Renal cortex interstitium (tissue), 11 donors: ENCODE data around the gene BPI. TPM values are rescaled to one million over a fixed set of nuclear protein-coding genes. Genes with fewer than 3 reads are reported as not detected.

Source experiments
- DNase-seq, 11 donors: peaks; one replicate each; pipeline ENCODE4 v3.0.0-alpha.2; 2013; ENCODE audit warnings: low read depth in 9 of 11, low spot score in 4 of 11; ENCODE audit errors: extremely low read depth in 1 of 11
- polyA plus RNA-seq, 3 donors: library from polyadenylated mRNA; unstranded; fragments of 120-200 nt; gene quantifications; one replicate each; pipeline ENCODE4 v1.2.1, GENCODE V29; 2013; ENCODE audit not compliant: insufficient read length in 3 of 3

The BPI gene
- polyA plus RNA-seq, 3 donors, result 0.54 to 1.4 (median 1.4) TPM

GRCh38 chr20:38386004-38386403, 82.0 kb downstream of the BPI start:
- no peak for DNase-seq

GRCh38 chr20:38386851-38387250, 82.9 kb downstream of the BPI start:
- DNase-seq, result no peak

Other genes starting within 250 kb of the BPI start
- 10 to 100 TPM; 29.3 to 40.4 (median 39.4) TPM for gene TGM2, start 138.9 kb upstream of the BPI start, polyA plus RNA-seq
- 1 to 10 TPM; 1.1 to 3.6 (median 2.9) TPM for gene KIAA1755, start 43.4 kb upstream of the BPI start, polyA plus RNA-seq
- not detected for gene LBP, start 42.3 kb downstream of the BPI start, polyA plus RNA-seq
- 10 to 100 TPM; 24.3 to 33.6 (median 25.8) TPM for gene SNHG17, start 131.2 kb downstream of the BPI start, polyA plus RNA-seq
- 10 to 100 TPM; 35.2 to 42.3 (median 40.1) TPM for gene RALGAPB, start 168.7 kb downstream of the BPI start, polyA plus RNA-seq